ENCODE measurements around the gene CFD. TPM values are rescaled to one million over a fixed set of nuclear protein-coding genes. Genes with fewer than 3 reads are reported as not detected.
"Not testable (repeated sequence)": the region's sequence is repeated elsewhere in the genome, so short reads cannot be mapped to it uniquely, and the experiment has no call there.

The CFD gene
- total and polyA plus RNA-seq, 8 donors = 36.6 to 1,275 (median 129) TPM

GRCh38 chr19:814152-815078 lies 45.0 kb upstream of the CFD start:
- Histone ChIP-seq H3K4me3 (no peak overlapping the region), H3K36me3 (peaks cover 34 to 44% (median 42%) of the 10 kb centered on the region in 4 donors), H3K27me3 (no peaks in the 10 kb centered on the region), H3K9me3 (no peaks in the 10 kb centered on the region), H3K4me1 (no peaks in the 10 kb centered on the region), H3K27ac (no peak overlapping the region)
- 84 to 91% (median 89%) methylated on average over 45 to 49 of the region's 49 CpGs for WGBS, 5 donors
- no peak for DNase-seq
- TF ChIP-seq POLR2A (IDR thresholded peaks at IDR 0.05) (no peak), EP300 (IDR thresholded peaks at IDR 0.05) (no peak), CTCF (IDR thresholded peaks at IDR 0.05) (no peak), POLR2AphosphoS5 (IDR thresholded peaks at IDR 0.05) (no peak)
- intact Hi-C loops (cut with DNase I; ENCODE audit: low total_unique reads) = no loop called here

GRCh38 chr19:815079-815774 lies 44.2 kb upstream of the CFD start:
- TF ChIP-seq EP300 (IDR thresholded peaks at IDR 0.05) (no peak), POLR2A (IDR thresholded peaks at IDR 0.05) (no peak), CTCF (IDR thresholded peaks at IDR 0.05) (no peak), POLR2AphosphoS5 (IDR thresholded peaks at IDR 0.05) (no peak)
- no peaks in the 10 kb centered on the region for H3K27me3 ChIP-seq
- DNase-seq = no peak
- no peaks in the 10 kb centered on the region for H3K4me1 ChIP-seq
- WGBS, 5 donors = 89 to 93% (median 92%) methylated on average over 8 to 47 of the region's 47 CpGs
- H3K36me3 ChIP-seq = peaks cover 26 to 36% (median 33%) of the 10 kb centered on the region in 4 donors
- H3K27ac ChIP-seq = no peak overlapping the region
- intact Hi-C loops (cut with DNase I; ENCODE audit: low total_unique reads) = no loop called here
- no peaks in the 10 kb centered on the region for H3K9me3 ChIP-seq
- no peak overlapping the region for H3K4me3 ChIP-seq

- Histone ChIP-seq H3K27me3 (peaks cover 0 to 2% (median under 1%) of the 10 kb centered on the region in 3 donors), H3K27ac (no peak overlapping the region), H3K4me3 (no peak overlapping the region), H3K4me1 (no peaks in the 10 kb centered on the region), H3K36me3 (peaks cover 18 to 29% (median 26%) of the 10 kb centered on the region in 4 donors), H3K9me3 (no peaks in the 10 kb centered on the region)
- DNase-seq = no peak
- intact Hi-C loops (cut with DNase I; ENCODE audit: low total_unique reads) = no loop called here
- TF ChIP-seq POLR2AphosphoS5 (IDR thresholded peaks at IDR 0.05) (no peak), EP300 (IDR thresholded peaks at IDR 0.05) (no peak), CTCF (IDR thresholded peaks at IDR 0.05) (no peak), POLR2A (IDR thresholded peaks at IDR 0.05) (no peak)
- 90 to 98% (median 96%) methylated on average over 13 of the region's 13 CpGs for WGBS, 5 donors
These were observed 43.5 kb upstream of the CFD start for GRCh38 chr19:815775-816499.

GRCh38 chr19:816500-816857 lies 43.0 kb upstream of the CFD start:
- Histone ChIP-seq H3K9me3 (no peaks in the 10 kb centered on the region), H3K27me3 (peaks cover 0 to 7% (median 6%) of the 10 kb centered on the region in 3 donors), H3K27ac (no peak overlapping the region), H3K4me3 (no peak overlapping the region), H3K4me1 (peaks cover 4 to 5% (median 4%) of the 10 kb centered on the region in 4 donors), H3K36me3 (peaks cover 14 to 23% (median 21%) of the 10 kb centered on the region in 4 donors)
- intact Hi-C loops (cut with DNase I; ENCODE audit: low total_unique reads) = no loop called here
- no peak for TF ChIP-seq EP300 (IDR thresholded peaks at IDR 0.05)
- TF ChIP-seq CTCF (IDR thresholded peaks at IDR 0.05) = no peak
- TF ChIP-seq POLR2AphosphoS5 (IDR thresholded peaks at IDR 0.05) = no peak
- no peak for TF ChIP-seq POLR2A (IDR thresholded peaks at IDR 0.05)
- 85 to 100% (median 93%) methylated on average over 2 of the region's 2 CpGs for WGBS, 5 donors
- no peak for DNase-seq

- intact Hi-C loops (cut with DNase I; ENCODE audit: low total_unique reads); H3K4me3 ChIP-seq: not testable (repeated sequence)
These were observed 39.3 kb upstream of the CFD start for GRCh38 chr19:820212-820611.

More at GRCh38 chr19:820212-820611, 39.3 kb upstream of the CFD start:
- H3K9me3 ChIP-seq, DNase-seq, H3K27ac ChIP-seq, H3K36me3 ChIP-seq: not testable (repeated sequence)
- H3K4me1 ChIP-seq = peaks cover 14 to 25% (median 22%) of the 10 kb centered on the region in 4 donors
- 86 to 98% (median 93%) methylated on average over 5 of the region's 5 CpGs for WGBS, 5 donors
- H3K27me3 ChIP-seq = peaks cover 13 to 38% (median 31%) of the 10 kb centered on the region in 3 donors
